Measurements from ENCODE around the gene SYNRG.
"Not testable (repeated sequence)": the region's sequence is repeated elsewhere in the genome, so short reads cannot be mapped to it uniquely, and the experiment has no call there.

Gene SYNRG

DNA sequence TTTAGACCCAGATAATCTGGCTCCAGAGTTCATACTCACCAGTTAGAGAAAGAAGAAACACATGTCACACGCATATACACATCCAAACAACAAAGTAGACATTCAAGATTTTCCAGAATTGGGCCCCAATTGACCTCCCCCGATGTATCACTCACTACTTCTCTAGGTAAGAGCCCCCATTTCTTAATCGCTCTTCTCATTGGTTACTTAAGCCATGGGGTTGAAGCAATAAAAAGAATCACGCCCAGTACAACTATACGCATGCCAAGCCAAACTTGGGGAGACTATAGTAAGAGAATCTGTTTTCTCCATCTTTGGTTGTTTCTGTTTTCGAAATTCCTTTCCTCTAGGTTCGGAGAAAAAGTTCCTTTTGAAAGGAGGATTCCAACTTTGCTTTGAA lies 33.5 kb upstream of the SYNRG start:
- Histone ChIP-seq H3K27ac (ENCODE audit: low read depth in 2 of 2, low read length in 2 of 2) (peak overlapping the region; percentile 79 to 87), H3K36me3 (ENCODE audit: control insufficient read depth in 2 of 2, insufficient read depth in 2 of 2, low read length in 2 of 2) (peaks cover 7 to 11% of the 10 kb centered on the region in 2 donors), H3K9ac (ENCODE audit: low read depth in 1 of 2, low read length in 2 of 2) (peak overlapping the region; percentile 82 to 89), H3K4me1 (ENCODE audit: control insufficient read depth in 2 of 2, insufficient read depth in 2 of 2, low read length in 2 of 2) (peaks cover 6 to 14% of the 10 kb centered on the region in 2 donors), H3K27me3 (ENCODE audit: control insufficient read depth in 2 of 2, insufficient read depth in 2 of 2, low read length in 2 of 2) (no peaks in the 10 kb centered on the region), H3K4me3 (ENCODE audit: low read length in 2 of 2) (peak overlapping the region; percentile 93 to 97), H3K9me3 (ENCODE audit: control insufficient read depth in 2 of 2, low read length in 2 of 2) (no peaks in the 10 kb centered on the region)

DNA sequence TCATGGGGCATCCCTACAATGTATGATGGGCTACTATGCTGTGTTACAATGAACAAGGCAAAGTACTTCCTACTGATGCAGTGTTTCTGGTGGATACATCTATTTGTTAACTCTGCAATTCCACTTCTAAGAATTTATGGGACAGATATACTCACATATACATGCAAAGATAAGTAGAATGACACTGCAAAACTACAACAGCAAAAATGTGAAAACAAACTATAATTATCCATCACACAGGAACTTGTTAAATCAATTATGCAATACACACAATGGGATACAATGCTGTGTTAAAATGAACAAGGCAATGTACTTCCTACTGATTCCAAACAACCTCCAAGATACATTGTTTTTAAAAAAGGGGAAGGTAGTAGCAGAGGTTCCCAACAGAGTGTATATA lies 30.8 kb upstream of the SYNRG start:
- Histone ChIP-seq H3K9me3 (ENCODE audit: control insufficient read depth in 2 of 2, low read length in 2 of 2) (no peaks in the 10 kb centered on the region), H3K9ac (ENCODE audit: low read depth in 1 of 2, low read length in 2 of 2) (no peak overlapping the region), H3K4me1 (ENCODE audit: control insufficient read depth in 2 of 2, insufficient read depth in 2 of 2, low read length in 2 of 2) (peaks cover 6 to 14% of the 10 kb centered on the region in 2 donors), H3K4me3 (ENCODE audit: low read length in 2 of 2) (no peak overlapping the region), H3K36me3 (ENCODE audit: control insufficient read depth in 2 of 2, insufficient read depth in 2 of 2, low read length in 2 of 2) (peaks cover 11% of the 10 kb centered on the region in 2 donors), H3K27me3 (ENCODE audit: control insufficient read depth in 2 of 2, insufficient read depth in 2 of 2, low read length in 2 of 2) (no peaks in the 10 kb centered on the region), H3K27ac (ENCODE audit: low read depth in 2 of 2, low read length in 2 of 2) (no peak overlapping the region)

DNA sequence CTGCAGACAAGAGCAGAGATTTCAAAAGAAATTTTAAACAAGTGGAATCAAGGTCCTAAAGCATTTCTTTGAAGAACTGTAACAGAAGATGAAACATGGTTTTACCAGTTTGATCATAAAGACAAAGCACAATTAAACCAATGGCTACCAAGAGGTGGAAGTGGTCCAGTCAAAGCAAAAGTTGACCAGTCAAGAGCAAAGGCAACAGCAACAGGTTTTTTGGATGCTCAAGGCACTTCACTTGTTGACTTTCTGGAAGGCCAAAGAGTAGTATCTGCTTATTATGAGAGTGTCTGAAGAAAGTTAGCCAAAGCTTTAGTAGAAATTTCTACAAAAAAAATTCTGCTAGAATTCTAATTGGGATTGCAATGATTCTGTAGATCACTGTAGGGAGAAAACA lies 28.7 kb upstream of the SYNRG start:
- peaks cover 6 to 8% of the 10 kb centered on the region in 2 donors for H3K4me1 ChIP-seq (ENCODE audit: control insufficient read depth in 2 of 2, insufficient read depth in 2 of 2, low read length in 2 of 2)
- no peaks in the 10 kb centered on the region for H3K27me3 ChIP-seq (ENCODE audit: control insufficient read depth in 2 of 2, insufficient read depth in 2 of 2, low read length in 2 of 2)
- H3K36me3 ChIP-seq (ENCODE audit: control insufficient read depth in 2 of 2, insufficient read depth in 2 of 2, low read length in 2 of 2) = peaks cover 11% of the 10 kb centered on the region in 2 donors
- no peak overlapping the region for H3K27ac ChIP-seq (ENCODE audit: low read depth in 2 of 2, low read length in 2 of 2)
- H3K9ac ChIP-seq (ENCODE audit: low read depth in 1 of 2, low read length in 2 of 2) = no peak overlapping the region
- no peak overlapping the region for H3K4me3 ChIP-seq (ENCODE audit: low read length in 2 of 2)
- no peaks in the 10 kb centered on the region for H3K9me3 ChIP-seq (ENCODE audit: control insufficient read depth in 2 of 2, low read length in 2 of 2)

DNA sequence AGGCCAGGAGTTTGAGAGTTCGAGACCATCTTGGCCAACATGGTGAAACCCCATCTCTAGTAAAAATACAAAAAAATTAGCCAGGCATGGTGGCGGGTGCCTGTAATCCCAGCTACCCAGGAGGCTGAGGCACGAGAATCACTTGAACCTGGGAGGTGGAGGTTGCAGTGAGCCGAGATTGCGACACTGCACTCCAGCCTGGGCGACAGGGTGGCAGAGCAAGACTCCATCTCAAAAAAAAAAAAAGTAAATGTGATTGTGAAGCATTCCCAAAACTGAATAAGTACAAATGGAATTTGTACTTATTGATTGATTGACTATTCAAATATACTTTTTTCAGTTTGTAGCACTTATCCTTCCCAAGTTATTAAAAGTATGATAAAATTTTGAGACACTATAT lies 7.2 kb upstream of the SYNRG start:
- not testable (repeated sequence) for H3K4me1 ChIP-seq (ENCODE audit: control insufficient read depth in 2 of 2, insufficient read depth in 2 of 2, low read length in 2 of 2); H3K4me3 ChIP-seq (ENCODE audit: low read length in 2 of 2); H3K27ac ChIP-seq (ENCODE audit: low read depth in 2 of 2, low read length in 2 of 2); H3K9me3 ChIP-seq (ENCODE audit: control insufficient read depth in 2 of 2, low read length in 2 of 2); H3K27me3 ChIP-seq (ENCODE audit: control insufficient read depth in 2 of 2, insufficient read depth in 2 of 2, low read length in 2 of 2); H3K9ac ChIP-seq (ENCODE audit: low read depth in 1 of 2, low read length in 2 of 2)
- H3K36me3 ChIP-seq (ENCODE audit: control insufficient read depth in 2 of 2, insufficient read depth in 2 of 2, low read length in 2 of 2) = peaks cover 48 to 68% of the 10 kb centered on the region in 2 donors

DNA sequence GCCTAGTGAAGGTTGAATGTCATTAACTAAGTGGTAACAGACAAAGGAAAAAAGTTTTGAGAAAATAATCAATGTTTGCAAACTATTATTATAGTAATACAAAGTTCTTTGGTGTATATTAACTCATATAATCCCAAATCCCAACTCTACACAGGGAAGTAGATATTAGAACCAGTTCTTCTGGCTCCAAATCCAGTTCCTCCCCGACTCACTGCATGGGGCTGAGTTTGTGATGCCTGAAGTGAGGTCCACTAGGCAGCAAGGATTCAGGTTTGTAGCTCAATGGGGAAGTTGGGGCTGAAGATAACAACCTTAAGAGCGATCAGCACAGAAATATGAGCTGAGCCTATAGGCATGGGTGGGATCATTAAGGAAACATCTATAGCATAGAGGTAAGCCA lies 5.6 kb upstream of the SYNRG start:
- H3K27me3 ChIP-seq (ENCODE audit: control insufficient read depth in 2 of 2, insufficient read depth in 2 of 2, low read length in 2 of 2) = no peaks in the 10 kb centered on the region
- peaks cover 37 to 54% of the 10 kb centered on the region in 2 donors for H3K36me3 ChIP-seq (ENCODE audit: control insufficient read depth in 2 of 2, insufficient read depth in 2 of 2, low read length in 2 of 2)
- H3K9ac ChIP-seq (ENCODE audit: low read depth in 1 of 2, low read length in 2 of 2) = no peak overlapping the region
- no peak overlapping the region for H3K27ac ChIP-seq (ENCODE audit: low read depth in 2 of 2, low read length in 2 of 2)
- peaks cover 0 to 1% of the 10 kb centered on the region in 2 donors for H3K4me1 ChIP-seq (ENCODE audit: control insufficient read depth in 2 of 2, insufficient read depth in 2 of 2, low read length in 2 of 2)
- H3K4me3 ChIP-seq (ENCODE audit: low read length in 2 of 2) = no peak overlapping the region
- H3K9me3 ChIP-seq (ENCODE audit: control insufficient read depth in 2 of 2, low read length in 2 of 2) = no peaks in the 10 kb centered on the region

DNA sequence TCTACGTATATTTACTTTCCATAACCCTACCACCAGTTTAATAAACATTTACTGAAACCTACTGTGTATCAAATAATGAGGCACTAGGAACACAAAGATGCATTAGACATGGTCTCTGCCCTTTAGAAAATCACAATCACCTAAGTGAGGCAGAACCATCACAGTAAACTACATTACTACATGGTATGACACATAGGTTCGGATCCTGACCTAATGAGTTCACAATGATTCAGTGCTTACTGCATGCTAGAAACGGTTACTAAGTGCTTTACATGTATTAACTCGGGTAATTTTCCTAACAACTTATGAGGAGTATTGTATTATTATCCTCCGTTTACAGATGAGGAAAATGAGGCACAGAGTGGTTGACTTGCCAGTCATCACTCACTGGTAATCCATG lies 5.2 kb upstream of the SYNRG start:
- no peaks in the 10 kb centered on the region for H3K27me3 ChIP-seq (ENCODE audit: control insufficient read depth in 2 of 2, insufficient read depth in 2 of 2, low read length in 2 of 2)
- no peak overlapping the region for H3K9ac ChIP-seq (ENCODE audit: low read depth in 1 of 2, low read length in 2 of 2)
- H3K4me3 ChIP-seq (ENCODE audit: low read length in 2 of 2) = no peak overlapping the region
- H3K9me3 ChIP-seq (ENCODE audit: control insufficient read depth in 2 of 2, low read length in 2 of 2) = no peaks in the 10 kb centered on the region
- peaks cover 0 to 5% of the 10 kb centered on the region in 2 donors for H3K4me1 ChIP-seq (ENCODE audit: control insufficient read depth in 2 of 2, insufficient read depth in 2 of 2, low read length in 2 of 2)
- H3K36me3 ChIP-seq (ENCODE audit: control insufficient read depth in 2 of 2, insufficient read depth in 2 of 2, low read length in 2 of 2) = peaks cover 33 to 50% of the 10 kb centered on the region in 2 donors
- H3K27ac ChIP-seq (ENCODE audit: low read depth in 2 of 2, low read length in 2 of 2) = no peak overlapping the region

DNA sequence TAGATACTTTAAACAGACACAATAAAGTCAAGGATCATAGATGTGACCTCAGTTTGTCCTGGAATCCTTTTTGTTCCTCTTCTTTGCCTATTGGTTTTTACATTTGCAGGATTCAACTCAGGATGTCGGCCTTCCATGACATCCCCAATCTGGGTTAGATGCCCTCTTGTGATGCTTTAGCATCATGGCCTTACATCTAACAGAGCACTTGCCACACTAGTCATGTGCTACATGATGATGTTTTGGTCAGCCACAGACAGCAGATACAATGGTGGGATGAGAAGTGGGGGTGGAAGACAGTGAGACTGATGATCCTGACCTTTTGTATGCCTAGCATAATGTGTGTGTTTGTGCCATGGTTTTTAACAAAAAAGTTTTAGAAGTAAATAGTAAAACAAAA lies 1.8 kb upstream of the SYNRG start:
- no peak overlapping the region for H3K4me3 ChIP-seq (ENCODE audit: low read length in 2 of 2)
- H3K27me3 ChIP-seq (ENCODE audit: control insufficient read depth in 2 of 2, insufficient read depth in 2 of 2, low read length in 2 of 2) = no peaks in the 10 kb centered on the region
- no peak overlapping the region for H3K9ac ChIP-seq (ENCODE audit: low read depth in 1 of 2, low read length in 2 of 2)
- H3K27ac ChIP-seq (ENCODE audit: low read depth in 2 of 2, low read length in 2 of 2) = no peak overlapping the region
- H3K9me3 ChIP-seq (ENCODE audit: control insufficient read depth in 2 of 2, low read length in 2 of 2) = no peaks in the 10 kb centered on the region
- peaks cover 0 to 5% of the 10 kb centered on the region in 2 donors for H3K4me1 ChIP-seq (ENCODE audit: control insufficient read depth in 2 of 2, insufficient read depth in 2 of 2, low read length in 2 of 2)
- peaks cover 19 to 28% of the 10 kb centered on the region in 2 donors for H3K36me3 ChIP-seq (ENCODE audit: control insufficient read depth in 2 of 2, insufficient read depth in 2 of 2, low read length in 2 of 2)

DNA sequence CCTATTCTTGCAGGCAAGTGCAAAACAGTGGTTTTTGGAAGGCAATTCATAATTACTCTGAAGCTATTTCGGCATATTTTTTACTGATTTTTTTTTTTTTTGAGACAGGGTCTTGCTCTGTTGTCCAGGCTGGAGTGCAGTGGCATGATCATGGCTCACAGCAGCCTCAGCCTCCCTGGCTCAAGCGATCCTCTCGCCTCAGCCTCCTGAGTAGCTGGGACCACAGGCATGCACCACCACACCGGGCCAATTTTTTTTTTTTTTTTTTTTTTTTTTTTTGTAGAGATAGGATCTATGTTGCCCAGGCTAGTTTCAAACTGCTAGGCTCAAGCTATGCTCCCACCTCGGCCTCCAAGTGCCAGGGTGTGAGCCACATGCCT lies 813 bp upstream of the SYNRG start:
- H3K36me3 ChIP-seq (ENCODE audit: control insufficient read depth in 2 of 2, insufficient read depth in 2 of 2, low read length in 2 of 2) = peaks cover 17 to 23% of the 10 kb centered on the region in 2 donors
- not testable (repeated sequence) for H3K27me3 ChIP-seq (ENCODE audit: control insufficient read depth in 2 of 2, insufficient read depth in 2 of 2, low read length in 2 of 2); H3K9me3 ChIP-seq (ENCODE audit: control insufficient read depth in 2 of 2, low read length in 2 of 2); H3K27ac ChIP-seq (ENCODE audit: low read depth in 2 of 2, low read length in 2 of 2); H3K4me1 ChIP-seq (ENCODE audit: control insufficient read depth in 2 of 2, insufficient read depth in 2 of 2, low read length in 2 of 2)
- peak overlapping the region; percentile 76 to 91 for H3K9ac ChIP-seq (ENCODE audit: low read depth in 1 of 2, low read length in 2 of 2)
- peak overlapping the region; percentile 89 to 96 for H3K4me3 ChIP-seq (ENCODE audit: low read length in 2 of 2)

DNA sequence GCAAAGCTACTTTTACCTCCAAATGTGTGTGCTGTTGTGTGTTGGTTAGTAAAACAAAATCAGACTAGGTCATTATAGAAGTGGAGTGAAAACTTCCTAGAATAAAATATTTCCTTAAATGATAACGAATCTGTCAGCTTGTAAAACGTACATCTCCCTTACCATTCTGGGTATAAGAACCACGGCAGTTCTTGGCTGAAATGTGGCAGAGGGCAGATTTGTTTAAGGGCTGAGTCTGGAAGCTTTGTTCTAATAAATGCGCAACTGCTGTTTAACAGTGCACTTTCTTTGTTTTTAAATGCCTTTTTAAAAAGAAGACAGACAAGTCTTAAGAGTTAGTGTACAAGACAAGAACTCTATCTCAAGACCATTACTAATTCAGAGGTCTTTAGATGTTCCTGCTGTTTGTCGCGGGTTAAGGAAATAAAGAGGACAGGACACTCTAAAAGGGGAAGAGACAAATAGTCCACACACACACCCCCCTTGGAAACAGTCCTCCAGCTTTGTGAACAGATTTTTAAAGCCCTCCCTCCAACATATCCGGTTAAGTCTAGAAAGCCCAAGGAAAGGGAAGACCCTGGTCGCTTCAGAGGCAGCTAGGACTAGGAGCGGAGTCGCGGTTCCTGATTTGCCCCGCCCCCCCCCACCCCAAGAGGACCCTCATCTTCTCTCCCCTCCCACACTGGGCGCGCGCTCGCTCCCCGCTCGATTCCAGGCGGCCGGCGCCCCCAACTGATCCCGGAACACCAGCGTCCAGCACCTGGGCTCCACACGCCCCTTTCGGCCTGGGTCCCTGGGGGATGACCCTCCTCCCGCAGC lies 658 bp downstream of the SYNRG start:
- Histone ChIP-seq H3K4me3 (ENCODE audit: low read length in 2 of 2) (peak overlapping the region; percentile 89 to 96), H3K36me3 (ENCODE audit: control insufficient read depth in 2 of 2, insufficient read depth in 2 of 2, low read length in 2 of 2) (peaks cover 3 to 11% of the 10 kb centered on the region in 2 donors), H3K27me3 (ENCODE audit: control insufficient read depth in 2 of 2, insufficient read depth in 2 of 2, low read length in 2 of 2) (no peaks in the 10 kb centered on the region), H3K4me1 (ENCODE audit: control insufficient read depth in 2 of 2, insufficient read depth in 2 of 2, low read length in 2 of 2) (peaks cover 0 to 5% of the 10 kb centered on the region in 2 donors), H3K27ac (ENCODE audit: low read depth in 2 of 2, low read length in 2 of 2) (peak overlapping the region; percentile 87 to 91), H3K9ac (ENCODE audit: low read depth in 1 of 2, low read length in 2 of 2) (peak overlapping the region; percentile 84 to 91), H3K9me3 (ENCODE audit: control insufficient read depth in 2 of 2, low read length in 2 of 2) (no peaks in the 10 kb centered on the region)

GRCh38 chr17:37607637-37608331 lies 1.4 kb downstream of the SYNRG start:
- H3K27me3 ChIP-seq (ENCODE audit: control insufficient read depth in 2 of 2, insufficient read depth in 2 of 2, low read length in 2 of 2) = no peaks in the 10 kb centered on the region
- H3K9ac ChIP-seq (ENCODE audit: low read depth in 1 of 2, low read length in 2 of 2) = peak overlapping the region; percentile 84 to 91
- H3K36me3 ChIP-seq (ENCODE audit: control insufficient read depth in 2 of 2, insufficient read depth in 2 of 2, low read length in 2 of 2) = peaks cover 3 to 9% of the 10 kb centered on the region in 2 donors
- H3K9me3 ChIP-seq (ENCODE audit: control insufficient read depth in 2 of 2, low read length in 2 of 2) = no peaks in the 10 kb centered on the region
- H3K4me1 ChIP-seq (ENCODE audit: control insufficient read depth in 2 of 2, insufficient read depth in 2 of 2, low read length in 2 of 2) = peaks cover 0 to 5% of the 10 kb centered on the region in 2 donors
- H3K27ac ChIP-seq (ENCODE audit: low read depth in 2 of 2, low read length in 2 of 2) = peak overlapping the region in 1 of 2 donors; percentile 91
- peak overlapping the region; percentile 89 to 96 for H3K4me3 ChIP-seq (ENCODE audit: low read length in 2 of 2)

Measured in mucosa of rectum (tissue), 2 donors.